ENCODE measurements around the gene PPP3CA. TPM values are rescaled to one million over a fixed set of nuclear protein-coding genes. Genes with fewer than 3 reads are reported as not detected.

PPP3CA gene
- total RNA-seq, 1 experiment from 2014 or later = 15.5 TPM

DNA sequence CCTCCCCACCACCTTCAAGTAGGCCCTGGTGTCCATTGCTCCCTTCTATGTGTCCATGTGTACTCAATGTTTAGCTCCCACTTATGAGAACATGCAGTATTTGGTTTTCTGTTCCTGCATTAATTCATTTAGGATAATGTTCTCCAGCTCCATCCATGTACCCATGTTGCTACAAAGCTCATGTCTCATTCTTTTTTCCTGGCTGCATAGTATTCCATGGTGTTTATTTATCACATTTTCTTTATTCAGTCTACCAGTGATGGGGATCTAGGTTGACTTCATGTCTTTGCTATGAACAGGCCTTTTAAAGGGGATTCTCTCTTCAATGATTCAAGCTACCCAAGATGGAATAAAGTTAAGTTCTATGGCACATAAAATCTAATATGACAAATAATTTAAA, 119.6 kb downstream of the PPP3CA start:
- H3K4me1 ChIP-seq (ENCODE audit: insufficient read depth, low read length) = peaks cover 17% of the 10 kb centered on the region
- no peaks in the 10 kb centered on the region for H3K9me3 ChIP-seq (ENCODE audit: low read length)
- POLR2A ChIA-PET (ENCODE audit: unreplicated experiment) = no interaction called here

DNA sequence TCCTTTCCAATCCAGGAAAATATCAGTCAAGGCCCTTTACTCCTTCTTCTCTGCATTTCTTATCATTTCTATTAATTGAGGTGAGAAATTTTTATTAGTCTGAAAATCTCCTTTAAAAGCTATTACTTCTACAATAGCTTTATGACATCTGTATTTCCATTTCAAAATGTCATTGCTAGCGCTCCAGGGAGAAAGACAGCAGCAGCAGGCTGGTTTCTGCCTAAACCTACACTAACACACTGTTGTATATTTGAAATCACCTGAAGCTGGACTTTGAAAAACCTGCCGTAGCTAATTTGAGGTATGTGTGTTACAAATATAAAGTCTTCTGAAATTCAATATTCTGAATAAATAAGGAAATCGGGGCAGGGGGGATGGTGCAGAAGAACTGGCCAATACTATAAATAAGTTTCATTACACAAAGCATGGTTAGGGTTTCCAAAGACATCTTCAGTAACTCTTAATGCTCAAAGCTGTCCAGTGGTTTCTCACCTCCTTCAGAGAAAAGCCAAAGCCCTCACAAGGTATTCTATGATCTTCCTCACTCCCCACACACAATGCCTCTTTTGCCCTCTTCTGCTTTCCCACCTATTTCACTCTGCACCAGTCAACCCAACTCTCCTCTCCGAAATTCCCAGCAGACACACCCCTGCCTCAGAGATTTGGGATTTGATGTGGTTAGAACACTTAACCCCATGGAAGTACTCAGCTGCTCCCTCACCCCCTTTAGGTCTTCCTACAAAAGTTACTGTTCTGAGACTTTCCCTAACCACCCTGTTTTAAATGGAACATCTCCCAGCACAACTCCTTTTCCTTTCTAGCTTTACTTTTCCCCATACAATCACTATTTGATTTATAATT, 122.7 kb downstream of the PPP3CA start:
- ATAC-seq (no peak), DNase-seq (no peak)
- intact Hi-C loops (cut with micrococcal nuclease) = no loop called here
- no TSS peak for BruUV-seq (replicated peaks)
- CTCF ChIA-PET = no interaction called here
- Histone ChIP-seq H3K9ac (ENCODE audit: low read length) (no peak overlapping the region), H3K4me1 (ENCODE audit: insufficient read depth, low read length) (peaks cover 8% of the 10 kb centered on the region), H3K4me3 (ENCODE audit: low read length) (no peak overlapping the region), H3K27ac (ENCODE audit: low read length) (no peak overlapping the region), H3K36me3 (ENCODE audit: low read depth, low read length) (no peaks in the 10 kb centered on the region), H3K4me2 (ENCODE audit: low read length) (no peak overlapping the region), H3K27me3 (ENCODE audit: low read length) (no peaks in the 10 kb centered on the region), H3K9me3 (ENCODE audit: low read length) (no peaks in the 10 kb centered on the region), H3K79me2 (ENCODE audit: low read length) (peaks cover 9% of the 10 kb centered on the region; the same call in 1 of the 2 replicates), H3F3A (ENCODE audit: low read length, unreplicated experiment) (no peaks in the 10 kb centered on the region), H4K20me1 (ENCODE audit: low read length) (no peaks in the 10 kb centered on the region), H2AFZ (ENCODE audit: low read length) (no peak overlapping the region), H3K9me2 (replicated peaks; ENCODE audit: low read length) (no peaks in the 10 kb centered on the region)
- POLR2A ChIA-PET (ENCODE audit: unreplicated experiment) = no interaction called here
- TF ChIP-seq EZH2 (IDR thresholded peaks at IDR 0.05; ENCODE audit: low read length, unreplicated experiment) (no peak), EZH2phosphoT487 (IDR thresholded peaks at IDR 0.05; ENCODE audit: borderline replicate concordance, low read length) (no peak)
- TF ChIP-seq, protein P1, sequence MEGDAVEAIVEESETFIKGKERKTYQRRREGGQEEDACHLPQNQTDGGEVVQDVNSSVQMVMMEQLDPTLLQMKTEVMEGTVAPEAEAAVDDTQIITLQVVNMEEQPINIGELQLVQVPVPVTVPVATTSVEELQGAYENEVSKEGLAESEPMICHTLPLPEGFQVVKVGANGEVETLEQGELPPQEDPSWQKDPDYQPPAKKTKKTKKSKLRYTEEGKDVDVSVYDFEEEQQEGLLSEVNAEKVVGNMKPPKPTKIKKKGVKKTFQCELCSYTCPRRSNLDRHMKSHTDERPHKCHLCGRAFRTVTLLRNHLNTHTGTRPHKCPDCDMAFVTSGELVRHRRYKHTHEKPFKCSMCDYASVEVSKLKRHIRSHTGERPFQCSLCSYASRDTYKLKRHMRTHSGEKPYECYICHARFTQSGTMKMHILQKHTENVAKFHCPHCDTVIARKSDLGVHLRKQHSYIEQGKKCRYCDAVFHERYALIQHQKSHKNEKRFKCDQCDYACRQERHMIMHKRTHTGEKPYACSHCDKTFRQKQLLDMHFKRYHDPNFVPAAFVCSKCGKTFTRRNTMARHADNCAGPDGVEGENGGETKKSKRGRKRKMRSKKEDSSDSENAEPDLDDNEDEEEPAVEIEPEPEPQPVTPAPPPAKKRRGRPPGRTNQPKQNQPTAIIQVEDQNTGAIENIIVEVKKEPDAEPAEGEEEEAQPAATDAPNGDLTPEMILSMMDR (conservative IDR thresholded peaks at IDR 0.05; ENCODE audit: low read depth, low read length) = no peak

More for the DNA sequence above, 119.6 kb downstream of the PPP3CA start:
- Histone ChIP-seq H3K27me3 (ENCODE audit: low read length) (no peaks in the 10 kb centered on the region), H4K20me1 (ENCODE audit: low read length) (no peaks in the 10 kb centered on the region), H3K4me3 (ENCODE audit: low read length) (no peak overlapping the region), H3K79me2 (ENCODE audit: low read length) (peaks cover 14% of the 10 kb centered on the region; the same call in 1 of the 2 replicates), H3K4me2 (ENCODE audit: low read length) (no peak overlapping the region), H2AFZ (ENCODE audit: low read length) (no peak overlapping the region), H3K9me2 (replicated peaks; ENCODE audit: low read length) (no peaks in the 10 kb centered on the region), H3K27ac (ENCODE audit: low read length) (no peak overlapping the region), H3K36me3 (ENCODE audit: low read depth, low read length) (no peaks in the 10 kb centered on the region), H3F3A (ENCODE audit: low read length, unreplicated experiment) (no peaks in the 10 kb centered on the region), H3K9ac (ENCODE audit: low read length) (no peak overlapping the region)
- TF ChIP-seq EZH2 (IDR thresholded peaks at IDR 0.05; ENCODE audit: low read length, unreplicated experiment) = no peak
- TF ChIP-seq EZH2phosphoT487 (IDR thresholded peaks at IDR 0.05; ENCODE audit: borderline replicate concordance, low read length) = no peak
- TF ChIP-seq, protein P1 (conservative IDR thresholded peaks at IDR 0.05; ENCODE audit: low read depth, low read length) = no peak
- CTCF ChIA-PET = no interaction called here
- ATAC-seq = no peak
- DNase-seq = no peak
- intact Hi-C loops (cut with micrococcal nuclease) = no loop called here
- BruUV-seq (replicated peaks) = no TSS peak
